Calu3 (cell line): ENCODE results near the gene KIAA1549. TPM values are rescaled to one million over a fixed set of nuclear protein-coding genes. Genes with fewer than 3 reads are reported as not detected.

Source experiments
- BruUV-seq: library from RNA; stranded (reverse); fragments of 400-500 nt; replicated peaks from 2 replicates; lab custom pipeline; 2021; lab: Mats Ljungman, UMichigan
- CTCF ChIA-PET: fragments of 300-600 bp; sonication (Branson Sonifier 250); formaldehyde crosslinking; loops from one replicate; lab custom pipeline; 2022; ENCODE audit warnings: antibody characterized with exemption; lab: Charles Lee
- DNase-seq: peaks from one replicate; pipeline ENCODE4 v3.0.0; 2022
- H3K27ac Mint-ChIP-seq: one replicate; pipeline ENCODE4 v1.8.0; 2022; ENCODE audit warnings: mixed read lengths; ENCODE audit not compliant: unreplicated experiment
- H3K27me3 Mint-ChIP-seq: one replicate; pipeline ENCODE4 v1.8.0; 2022; ENCODE audit warnings: mixed read lengths; ENCODE audit not compliant: unreplicated experiment
- H3K36me3 Mint-ChIP-seq: one replicate; pipeline ENCODE4 v1.8.0; 2022; ENCODE audit warnings: mild to moderate bottlenecking, moderate library complexity, mixed read lengths; ENCODE audit not compliant: insufficient read depth, unreplicated experiment
- H3K4me1 Mint-ChIP-seq: one replicate; pipeline ENCODE4 v1.8.0; 2022; ENCODE audit warnings: mild to moderate bottlenecking, low read depth, mixed read lengths; ENCODE audit not compliant: unreplicated experiment
- H3K4me3 Mint-ChIP-seq: one replicate; pipeline ENCODE4 v1.8.0; 2022; ENCODE audit warnings: mild to moderate bottlenecking, low read depth, moderate library complexity, mixed read lengths; ENCODE audit not compliant: unreplicated experiment
- H3K9me3 Mint-ChIP-seq: one replicate; pipeline ENCODE4 v1.8.0; 2022; ENCODE audit warnings: low read depth, mixed read lengths; ENCODE audit not compliant: unreplicated experiment
- CTCF ChIP-seq: fragments of 200-600 bp; IDR thresholded peaks from one replicate; pipeline ENCODE4 v1.8.0; 2022; ENCODE audit warnings: antibody characterized with exemption; ENCODE audit not compliant: unreplicated experiment
- intact Hi-C: fragments of 100-400 bp; cut with micrococcal nuclease; formaldehyde crosslinking; loops from one replicate; pipeline ENCODE4 v1.10.0; 2022; ENCODE audit not compliant: unreplicated experiment
- total RNA-seq: library from RNA; stranded (reverse); gene quantifications from 2 replicates; pipeline ENCODE4 v1.2.3, GENCODE V29; 2022

Gene KIAA1549
- total RNA-seq, 1 experiment from 2014 or later: 10.4 TPM

GRCh38 chr7:138833596-138833995 is 147.6 kb downstream of the KIAA1549 start:
- DNase-seq: no peak
- CTCF ChIA-PET: no interaction called here
- peaks cover 7% of the 10 kb centered on the region for H3K4me1 Mint-ChIP-seq
- no peak overlapping the region for H3K4me3 Mint-ChIP-seq
- H3K9me3 Mint-ChIP-seq: no peaks in the 10 kb centered on the region
- H3K36me3 Mint-ChIP-seq: no peaks in the 10 kb centered on the region
- intact Hi-C loops: no loop called here
- no peak overlapping the region for H3K27ac Mint-ChIP-seq
- no TSS peak for BruUV-seq
- no peak for TF ChIP-seq CTCF
- no peaks in the 10 kb centered on the region for H3K27me3 Mint-ChIP-seq

DNA sequence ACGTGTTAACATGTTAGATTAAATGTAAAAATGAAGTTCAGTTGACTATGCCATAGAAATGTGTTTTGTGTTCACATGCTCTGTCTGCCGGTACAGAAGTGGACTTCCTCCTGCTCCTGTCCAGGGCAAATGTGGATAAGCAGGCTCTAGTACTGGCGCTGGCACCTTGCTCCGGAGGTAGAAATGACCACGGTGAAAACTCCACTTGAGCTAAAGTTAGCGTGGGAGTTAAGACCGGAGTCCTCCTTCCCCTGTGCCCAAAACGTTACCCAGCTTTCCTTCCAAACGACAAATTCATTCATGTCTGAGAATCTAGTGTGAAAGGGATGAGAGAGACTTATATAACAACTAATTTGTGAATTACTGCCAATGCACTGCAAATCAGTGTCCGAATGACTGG is 148.2 kb downstream of the KIAA1549 start:
- Mint-ChIP-seq H3K4me3 (no peak overlapping the region), H3K27me3 (no peaks in the 10 kb centered on the region), H3K9me3 (no peaks in the 10 kb centered on the region), H3K4me1 (peaks cover 12% of the 10 kb centered on the region), H3K36me3 (no peaks in the 10 kb centered on the region), H3K27ac (no peak overlapping the region)
- no peak for TF ChIP-seq CTCF
- intact Hi-C loops: no loop called here
- CTCF ChIA-PET: no interaction called here
- no peak for DNase-seq
- no TSS peak for BruUV-seq

DNA sequence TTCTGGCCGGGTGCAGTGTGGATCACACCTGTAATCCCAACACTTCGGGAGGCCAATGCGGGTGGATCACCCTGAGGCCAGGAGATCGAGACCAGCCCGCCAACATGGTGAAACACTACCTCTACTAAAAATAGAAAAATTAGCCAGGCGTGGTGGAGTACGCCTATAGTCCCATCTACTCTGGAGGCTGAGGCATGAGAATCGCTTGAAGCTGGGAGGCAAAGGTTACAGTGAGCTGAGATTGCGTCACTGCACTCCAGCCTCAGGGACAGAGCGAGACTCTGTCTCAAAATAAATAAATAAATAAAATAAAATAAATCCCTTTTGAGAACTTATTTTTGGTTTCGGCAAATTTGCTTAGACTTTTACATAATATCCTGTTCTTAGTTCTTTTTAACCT is 151.9 kb downstream of the KIAA1549 start:
- TF ChIP-seq CTCF: no peak
- no peak for DNase-seq
- H3K4me3 Mint-ChIP-seq: no peak overlapping the region
- intact Hi-C loops: loop anchor here (5.0 kb wide), 1 partner anchor 72 kb away; no protein-coding TSS in a partner anchor
- CTCF ChIA-PET: no interaction called here
- no peaks in the 10 kb centered on the region for H3K36me3 Mint-ChIP-seq
- H3K4me1 Mint-ChIP-seq: peaks cover 21% of the 10 kb centered on the region
- no peaks in the 10 kb centered on the region for H3K27me3 Mint-ChIP-seq
- BruUV-seq: no TSS peak
- H3K9me3 Mint-ChIP-seq: no peaks in the 10 kb centered on the region
- H3K27ac Mint-ChIP-seq: no peak overlapping the region

GRCh38 chr7:138828302-138828701 is 152.9 kb downstream of the KIAA1549 start:
- TF ChIP-seq CTCF: no peak
- Mint-ChIP-seq H3K27me3 (no peaks in the 10 kb centered on the region), H3K4me1 (peaks cover 21% of the 10 kb centered on the region), H3K9me3 (no peaks in the 10 kb centered on the region), H3K27ac (peak overlapping the region; percentile 33), H3K4me3 (no peak overlapping the region), H3K36me3 (no peaks in the 10 kb centered on the region)
- no TSS peak for BruUV-seq
- intact Hi-C loops: loop anchor here (1.0 to 5.0 kb wide), 3 partner anchors 31 to 71 kb away; partner anchors contain the start of gene TMEM213
- CTCF ChIA-PET: interaction anchor here (0.5 to 1.7 kb wide), 8 partner anchors 9 to 747 kb away, joined by 3 to 7 read pairs (median 4); no protein-coding TSS in a partner anchor
- peak; percentile 52 for DNase-seq
